NCI-H774 (cell line): Measurements from ENCODE around the gene RNLS.

Experiments
- DNase-seq: peaks from one replicate; lab custom pipeline; 2025; lab: John Stamatoyannopoulos, UW

The RNLS gene

GRCh38 chr10:88582806-88583583 lies at the start of gene RNLS:
TSS of gene RNLS (minus strand) at chr10:88583318.
- DNase-seq = no peak

DNA sequence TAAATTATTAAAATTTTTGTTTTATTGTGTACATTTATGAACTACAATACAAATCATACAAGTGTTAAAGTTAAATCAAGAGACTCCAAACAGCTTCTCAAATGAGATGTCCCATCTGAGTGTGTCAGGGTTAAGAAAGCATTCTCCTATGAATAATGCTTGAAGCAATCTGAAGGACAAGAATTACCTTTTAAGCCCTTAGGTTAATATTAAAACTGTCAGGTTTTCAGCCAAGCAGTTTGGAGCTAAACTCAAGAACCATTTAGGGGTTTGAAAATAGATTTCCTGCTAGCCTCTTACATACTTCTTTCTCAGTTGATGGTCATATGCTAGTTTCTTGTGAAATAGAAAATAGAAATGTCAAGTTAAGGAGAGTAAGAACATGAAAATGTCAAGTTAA lies 41.7 kb upstream of the RNLS start:
- DNase-seq = no peak

DNA sequence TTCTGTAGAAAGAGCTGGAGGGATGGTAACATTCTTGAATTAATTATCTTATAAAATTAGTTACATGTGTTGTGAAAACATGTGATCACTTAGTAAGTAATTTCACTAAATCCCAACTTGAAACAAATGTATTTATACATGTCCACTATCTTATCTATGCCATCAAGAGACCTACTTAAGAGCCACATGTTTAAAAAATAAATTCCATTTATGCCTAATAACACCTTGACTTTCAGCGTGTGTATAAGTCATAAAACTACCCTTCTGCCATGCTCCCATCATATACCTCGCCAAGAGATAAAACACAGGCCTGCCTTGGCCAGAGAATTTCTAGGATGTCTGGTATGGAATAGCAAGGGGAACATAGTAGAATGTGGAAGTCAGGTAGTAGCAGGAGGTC lies 40.7 kb upstream of the RNLS start:
- DNase-seq = no peak

DNA sequence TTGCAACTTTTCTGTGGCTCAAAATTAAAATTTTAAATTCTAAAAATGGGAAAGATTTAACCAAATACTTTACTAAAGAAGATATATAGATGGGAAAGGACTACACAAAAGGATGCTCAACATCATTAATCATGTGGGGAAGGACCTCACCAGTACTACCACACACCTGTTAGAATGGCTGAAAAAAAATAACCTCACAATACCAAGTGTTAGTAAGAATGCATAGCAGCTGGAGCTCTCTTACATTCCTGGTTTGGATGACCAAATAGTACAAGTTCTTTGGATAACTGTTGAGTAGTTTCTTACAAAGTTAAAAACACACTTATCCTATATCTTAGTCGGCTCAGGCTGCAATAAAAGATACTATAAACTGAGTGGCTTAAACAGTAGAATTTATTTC lies 37.3 kb upstream of the RNLS start:
- DNase-seq = no peak

- no peak for DNase-seq
Measured at GRCh38 chr10:88618496-88618895, 35.4 kb upstream of the RNLS start.

GRCh38 chr10:88617772-88618300 lies 34.7 kb upstream of the RNLS start:
- DNase-seq = no peak

DNA sequence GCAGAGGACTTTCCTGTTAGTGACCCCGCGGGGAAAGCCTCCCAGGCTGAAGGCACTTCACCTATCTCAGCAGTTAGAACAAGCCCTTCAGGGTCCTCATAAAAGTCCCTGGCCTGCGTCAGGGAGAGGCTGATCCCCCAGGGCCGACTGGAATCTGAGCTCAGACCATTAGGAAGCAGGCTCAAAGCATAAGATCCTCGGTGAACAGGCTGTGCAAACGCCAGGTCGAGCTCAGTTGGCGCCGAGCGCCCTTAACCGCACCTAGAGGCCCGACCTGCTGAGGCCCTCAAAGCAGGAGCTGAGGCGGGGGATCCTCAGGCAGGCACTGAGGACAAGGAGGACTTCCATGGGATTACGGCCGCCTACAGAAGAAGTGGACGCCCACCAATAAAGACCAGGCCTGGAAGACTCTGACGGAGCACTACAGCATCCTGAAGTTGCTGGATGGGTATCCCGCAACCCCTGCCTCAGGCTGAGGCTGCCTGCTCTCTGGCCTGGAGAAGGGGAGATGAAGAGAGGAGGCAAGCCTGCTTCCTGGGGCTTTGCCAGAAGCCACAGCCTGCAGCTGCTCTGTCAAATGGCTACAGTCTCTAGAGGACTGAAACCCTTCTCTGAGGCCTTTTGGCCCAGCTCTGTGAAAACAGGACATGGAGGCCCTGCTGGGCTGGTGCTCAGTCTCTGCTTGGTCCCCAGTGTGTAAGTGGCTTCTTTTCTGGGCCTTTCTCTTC lies 33.3 kb upstream of the RNLS start:
- DNase-seq = no peak

- no peak for DNase-seq
Measured at GRCh38 chr10:88608780-88609179, 25.7 kb upstream of the RNLS start.

- DNase-seq = no peak
Measured at GRCh38 chr10:88608052-88608732, 25.1 kb upstream of the RNLS start.

DNA sequence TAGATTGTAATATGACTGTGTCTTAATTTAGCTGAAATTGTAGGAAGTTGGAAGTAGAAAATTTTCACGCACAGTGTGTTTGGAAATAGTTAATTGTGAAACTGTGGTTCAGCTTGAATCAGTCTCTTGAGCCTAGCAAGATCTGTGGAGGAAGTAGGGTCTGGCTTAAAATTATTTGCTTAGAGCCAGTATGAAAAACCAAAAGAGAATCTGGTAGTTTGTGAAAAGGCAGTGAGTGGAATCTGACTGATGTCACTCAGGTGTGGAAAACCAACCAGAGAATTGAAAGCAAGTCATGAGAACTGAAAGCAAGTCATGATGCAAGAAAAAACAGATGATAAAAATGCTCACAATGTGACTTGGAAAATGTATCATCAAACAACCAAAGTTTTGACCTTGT lies 14.9 kb upstream of the RNLS start:
- DNase-seq = no peak

DNA sequence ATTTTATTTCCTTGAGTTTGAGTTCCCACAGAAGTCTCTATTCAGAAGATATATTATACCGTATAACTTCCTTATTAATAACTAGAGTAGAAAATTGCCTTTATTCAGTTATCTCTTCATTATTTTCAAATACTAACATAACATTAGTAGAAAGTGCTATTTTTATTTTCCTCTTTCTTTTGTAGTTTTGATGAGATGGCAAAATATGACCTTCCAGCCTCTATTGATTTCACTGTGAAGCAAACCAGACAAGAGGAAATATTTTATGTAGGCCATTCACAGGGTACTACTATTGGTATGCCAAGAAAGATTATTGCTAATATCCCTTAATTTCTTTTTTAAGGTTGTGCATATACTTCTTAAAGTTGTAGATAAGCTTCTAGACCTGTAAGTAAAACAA lies 11.4 kb upstream of the RNLS start:
- no peak for DNase-seq

- DNase-seq = no peak
Measured at GRCh38 chr10:88592906-88593305, 9.8 kb upstream of the RNLS start.

DNA sequence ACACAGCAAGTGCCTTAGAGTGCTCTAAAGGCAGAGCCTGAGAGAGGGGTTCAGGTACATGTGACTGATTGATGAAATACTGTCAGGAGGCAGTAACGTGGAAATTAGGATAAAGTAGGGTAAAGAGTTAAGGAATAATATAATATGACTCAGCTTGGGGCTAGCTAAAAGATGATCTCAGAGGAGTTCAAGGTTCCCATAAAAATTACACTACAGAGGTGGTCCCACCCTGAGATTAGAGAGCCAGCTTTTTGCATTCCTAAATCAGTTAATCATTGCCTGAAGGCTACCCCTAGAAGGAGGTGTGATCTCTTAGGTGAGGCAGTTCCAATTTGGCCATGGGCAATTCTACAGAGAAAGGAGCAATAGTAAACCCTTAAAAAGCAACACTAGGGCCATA lies 9.3 kb upstream of the RNLS start:
- DNase-seq = no peak

DNA sequence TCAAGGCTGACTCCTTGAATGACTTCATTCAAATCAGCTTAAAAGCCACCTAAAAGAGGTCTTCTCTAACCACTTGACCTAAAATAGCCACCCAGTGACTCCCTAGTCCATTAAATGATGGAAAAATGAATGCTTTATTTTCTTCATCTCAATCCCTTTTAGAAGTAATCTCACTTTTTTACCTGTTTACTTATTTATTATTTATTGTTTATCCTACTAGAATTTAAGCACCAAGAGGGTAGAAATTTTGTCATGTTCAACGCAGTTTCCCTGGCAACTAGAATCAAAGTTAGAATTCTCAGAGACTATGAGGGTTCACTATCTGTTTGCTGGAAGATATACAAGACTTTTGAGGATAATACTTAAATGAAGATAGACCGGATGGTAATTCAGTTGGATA lies 3.3 kb upstream of the RNLS start, which contains the start of gene LIPJ:
Gene LIPJ (plus strand): TSS at position 301 of the 400 bp plus-strand sequence. CDS start 3,926 bp downstream, outside the sequence.
- DNase-seq = no peak

GRCh38 chr10:88583584-88583957 lies 453 bp upstream of the RNLS start:
- no peak for DNase-seq

DNA sequence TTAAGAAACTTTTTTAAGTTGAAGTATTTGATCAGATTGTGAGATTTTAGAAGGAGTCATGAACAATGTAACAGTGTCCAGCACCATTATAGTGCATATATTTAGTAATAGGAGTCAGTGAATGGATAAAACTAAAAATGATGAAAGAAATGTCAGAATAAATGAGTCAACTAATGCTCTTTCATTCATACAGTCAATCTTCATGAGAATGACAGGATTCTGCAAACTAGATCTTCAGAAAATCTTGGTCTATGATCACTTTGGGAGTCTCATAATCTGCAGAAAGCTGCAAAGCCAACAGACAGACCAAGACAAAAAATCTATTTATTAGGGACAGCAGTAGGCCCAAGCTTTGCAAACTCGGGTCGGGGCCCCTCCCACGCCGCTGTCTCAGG lies 710 bp downstream of the RNLS start:
- DNase-seq = no peak

- no peak for DNase-seq
Measured at GRCh38 chr10:88565072-88565471, 18.0 kb downstream of the RNLS start.

DNA sequence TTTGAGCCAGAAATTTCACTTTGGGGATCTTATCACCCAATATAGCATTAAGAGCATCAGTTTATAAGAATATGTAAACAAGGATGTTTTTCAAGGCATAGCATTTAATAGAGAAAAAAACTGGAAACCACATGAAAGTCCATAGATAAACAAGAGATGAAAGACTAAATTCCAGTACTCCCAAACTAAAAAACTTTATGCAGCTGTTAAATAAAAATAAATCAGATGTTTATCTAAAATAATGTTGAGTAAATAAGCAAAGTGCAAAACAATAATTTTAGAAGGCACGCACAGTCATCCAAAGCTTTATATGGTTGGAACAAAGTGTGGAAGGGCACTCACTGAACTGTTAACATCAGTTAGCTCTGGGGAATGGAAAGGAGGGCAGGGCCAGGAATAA lies 21.0 kb downstream of the RNLS start:
- DNase-seq = no peak

DNA sequence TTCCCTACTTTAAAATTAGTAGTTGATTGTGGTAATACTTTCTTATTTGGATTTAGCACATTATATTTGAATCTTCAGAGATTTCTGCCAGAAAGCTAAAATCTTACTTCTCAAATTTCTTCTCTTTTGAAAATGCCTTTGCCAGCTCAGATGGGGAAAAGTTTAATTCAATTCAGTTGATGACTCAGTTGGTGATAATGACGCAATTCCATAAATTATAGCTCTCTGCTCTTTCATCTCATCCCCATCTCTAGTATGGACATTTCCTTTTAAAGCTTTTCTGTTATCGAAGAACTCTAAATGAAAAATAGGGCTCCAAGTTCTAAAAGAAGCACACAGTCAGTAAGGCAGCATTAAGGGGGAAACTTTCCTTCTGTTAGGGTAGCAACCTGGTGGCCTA lies 25.5 kb downstream of the RNLS start:
- no peak for DNase-seq

DNA sequence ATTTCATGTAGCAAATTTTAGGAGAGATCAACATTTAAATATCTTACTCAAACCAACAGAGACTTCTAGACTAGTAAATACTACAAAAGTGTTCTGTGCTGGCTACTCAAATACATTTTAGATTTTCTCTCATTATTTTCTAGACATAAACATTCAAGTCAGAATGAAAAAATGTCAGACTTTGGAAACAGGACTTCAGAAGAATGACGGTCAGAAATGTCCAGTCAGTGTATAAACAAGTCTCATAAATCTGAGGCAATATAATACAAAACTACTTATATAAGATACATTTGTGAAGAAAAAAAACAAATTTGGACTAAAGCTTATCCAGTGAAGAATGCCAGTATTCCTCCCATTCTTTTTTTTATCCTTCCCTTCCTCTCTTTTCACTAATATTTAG lies 25.9 kb downstream of the RNLS start:
- no peak for DNase-seq

DNA sequence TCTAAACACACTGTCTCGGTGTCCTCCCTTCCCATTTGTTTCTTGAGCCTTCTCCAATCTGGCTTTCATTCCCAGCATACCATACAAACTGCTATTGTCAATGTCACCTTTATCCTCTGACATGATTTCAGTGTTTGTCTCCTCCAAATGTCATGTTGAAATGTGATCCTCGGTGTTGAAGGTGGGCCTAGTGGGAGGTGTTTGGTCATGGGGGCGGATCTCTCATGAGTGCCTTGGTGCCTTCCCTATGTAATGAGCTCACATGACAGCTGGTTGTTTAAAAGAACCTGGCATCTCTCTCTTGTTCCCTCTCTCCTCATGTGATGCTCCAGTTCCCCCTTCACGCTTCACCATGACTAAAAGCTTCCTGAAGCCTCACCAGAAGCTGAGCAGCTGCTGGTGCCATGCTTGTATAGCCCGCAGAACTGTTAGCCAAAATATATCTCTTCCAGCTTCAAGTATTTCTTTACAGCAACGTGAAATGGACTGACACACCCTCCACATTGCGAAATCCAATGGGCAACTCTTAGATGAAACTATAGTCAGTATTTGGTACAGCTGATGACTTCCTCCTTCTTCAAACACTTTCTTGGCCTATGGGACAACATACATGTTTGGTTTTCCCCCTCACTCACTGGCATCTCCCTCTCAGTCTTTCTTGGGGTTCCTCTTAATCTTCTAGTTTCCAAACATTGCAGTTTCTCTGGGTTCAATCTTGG lies 27.8 kb downstream of the RNLS start:
- no peak for DNase-seq

- peak; percentile 20 for DNase-seq
Measured at GRCh38 chr10:88553116-88553752, 29.9 kb downstream of the RNLS start.
